PC-9 (cell line): ENCODE measurements around the gene RBFOX1. TPM values are rescaled to one million over a fixed set of nuclear protein-coding genes. Genes with fewer than 3 reads are reported as not detected.

Experiments used
- BruUV-seq: library from RNA; stranded (reverse); fragments of 400-500 nt; replicated peaks from 2 replicates; lab custom pipeline; 2021; lab: Mats Ljungman, UMichigan
- CTCF ChIA-PET: fragments of 300-600 bp; sonication (Branson Sonifier 250); formaldehyde crosslinking; loops from one replicate; lab custom pipeline; 2022; ENCODE audit warnings: antibody characterized with exemption; lab: Charles Lee
- POLR2A ChIA-PET: fragments of 300-600 bp; sonication (Branson Sonifier 250); formaldehyde crosslinking; loops from one replicate; lab custom pipeline; 2022; ENCODE audit warnings: antibody characterized with exemption; ENCODE audit not compliant: unreplicated experiment; lab: Charles Lee
- DNase-seq, 2 experiments: peaks; one replicate each; pipeline versions ENCODE4 v3.0.0 to v3.0.0-alpha.2; 2015 to 2022; ENCODE audit warnings: mixed read lengths in 1 of 2
- H2AFZ ChIP-seq: fragments of 200-600 bp; sonication (generic); 2 replicates; pipeline ENCODE4 v1.8.1; 2017; ENCODE audit warnings: antibody characterized with exemption
- H3F3A ChIP-seq: fragments of 200-600 bp; sonication (generic); 2 replicates; pipeline ENCODE4 v1.8.1; 2017; ENCODE audit warnings: antibody characterized with exemption, mild to moderate bottlenecking, low read depth; ENCODE audit not compliant: insufficient read depth
- H3K27ac ChIP-seq: fragments of 200-600 bp; sonication (generic); 2 replicates; pipeline ENCODE4 v1.6.1; 2016; ENCODE audit warnings: mixed run types
- H3K27me3 ChIP-seq: fragments of 200-600 bp; sonication (generic); 2 replicates; pipeline ENCODE4 v1.6.1; 2016; ENCODE audit warnings: low read depth, mixed run types; ENCODE audit not compliant: insufficient read depth
- H3K36me3 ChIP-seq: fragments of 200-600 bp; sonication (generic); 2 replicates; pipeline ENCODE4 v1.6.1; 2016; ENCODE audit warnings: low read depth, mixed run types
- H3K4me1 ChIP-seq: fragments of 200-600 bp; sonication (generic); replicated peaks from 2 replicates; pipeline ENCODE4 v1.6.1; 2016; ENCODE audit warnings: mixed run types; ENCODE audit not compliant: insufficient read depth
- H3K4me2 ChIP-seq: fragments of 200-600 bp; sonication (generic); 2 replicates; pipeline ENCODE4 v1.6.1; 2017; ENCODE audit warnings: mixed run types
- H3K4me3 ChIP-seq: fragments of 200-600 bp; sonication (generic); 2 replicates; pipeline ENCODE4 v1.6.1; 2016; ENCODE audit warnings: mixed run types
- H3K79me2 ChIP-seq: fragments of 200-600 bp; sonication (generic); 2 replicates; pipeline ENCODE4 v1.6.1; 2017; ENCODE audit warnings: low read depth, mixed run types
- H3K9me2 ChIP-seq: fragments of 200-600 bp; sonication (generic); 2 replicates; pipeline ENCODE4 v1.8.1; 2017; ENCODE audit warnings: mild to moderate bottlenecking; ENCODE audit not compliant: insufficient read depth
- H3K9me3 ChIP-seq: fragments of 200-600 bp; sonication (generic); 2 replicates; pipeline ENCODE4 v1.8.1; 2016; ENCODE audit warnings: low read depth; ENCODE audit not compliant: insufficient read depth
- H4K20me1 ChIP-seq: fragments of 200-600 bp; sonication (generic); 2 replicates; pipeline ENCODE4 v1.8.1; 2017; ENCODE audit not compliant: insufficient read depth
- EZH2 ChIP-seq: fragments of 200-600 bp; sonication (generic); IDR thresholded peaks from 2 replicates; pipeline ENCODE4 v1.8.0; 2017; ENCODE audit warnings: antibody characterized with exemption, low read depth
- intact Hi-C: fragments of 100-400 bp; cut with micrococcal nuclease; formaldehyde crosslinking; loops from one replicate; pipeline ENCODE4 v1.10.0; 2022; ENCODE audit not compliant: unreplicated experiment
- total RNA-seq: library from RNA; stranded (reverse); gene quantifications from 2 replicates; pipeline ENCODE4 v1.2.3, GENCODE V29; 2021
- TF ChIP-seq, protein P1 (sequence below): fragments of 200-600 bp; sonication (generic); conservative IDR thresholded peaks from 2 replicates; pipeline ENCODE4 v1.6.1; 2017; ENCODE audit warnings: mixed run types, antibody characterized with exemption, mild to moderate bottlenecking, moderate library complexity

RBFOX1 gene
- total RNA-seq, 1 experiment from 2014 or later, result not detected

DNA sequence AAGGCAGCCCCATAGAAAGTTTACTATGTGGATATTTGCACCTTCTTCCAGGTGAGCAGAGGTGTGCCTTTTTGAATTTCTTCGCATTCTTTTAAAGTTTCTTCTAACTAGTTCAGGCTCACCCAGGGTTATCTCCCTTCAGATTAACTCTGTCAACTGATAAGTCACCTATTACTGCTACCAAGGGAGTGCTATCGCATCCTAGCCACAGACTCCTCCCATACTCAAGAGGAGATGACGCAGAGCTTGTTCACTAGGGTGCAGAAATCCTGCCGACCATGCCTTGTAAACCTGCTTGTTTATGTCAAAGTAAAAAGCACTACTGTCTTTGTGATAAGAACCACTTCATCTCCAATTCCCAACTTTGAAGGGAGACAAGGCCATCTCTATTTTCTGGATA, 390.1 kb downstream of the RBFOX1 start:
- H3K27me3 ChIP-seq, result peaks cover 2% of the 10 kb centered on the region; the same call in 1 of the 2 replicates
- no peak overlapping the region for H2AFZ ChIP-seq
- H3K79me2 ChIP-seq, result no peaks in the 10 kb centered on the region
- no peak overlapping the region for H3K27ac ChIP-seq
- no peak for DNase-seq
- no peaks in the 10 kb centered on the region for H3K9me2 ChIP-seq
- CTCF ChIA-PET, result no interaction called here
- POLR2A ChIA-PET, result no interaction called here
- no peaks in the 10 kb centered on the region for H4K20me1 ChIP-seq
- no TSS peak for BruUV-seq
- no peak overlapping the region for H3K4me3 ChIP-seq
- H3K36me3 ChIP-seq, result no peaks in the 10 kb centered on the region
- intact Hi-C loops, result no loop called here
- TF ChIP-seq, protein P1, sequence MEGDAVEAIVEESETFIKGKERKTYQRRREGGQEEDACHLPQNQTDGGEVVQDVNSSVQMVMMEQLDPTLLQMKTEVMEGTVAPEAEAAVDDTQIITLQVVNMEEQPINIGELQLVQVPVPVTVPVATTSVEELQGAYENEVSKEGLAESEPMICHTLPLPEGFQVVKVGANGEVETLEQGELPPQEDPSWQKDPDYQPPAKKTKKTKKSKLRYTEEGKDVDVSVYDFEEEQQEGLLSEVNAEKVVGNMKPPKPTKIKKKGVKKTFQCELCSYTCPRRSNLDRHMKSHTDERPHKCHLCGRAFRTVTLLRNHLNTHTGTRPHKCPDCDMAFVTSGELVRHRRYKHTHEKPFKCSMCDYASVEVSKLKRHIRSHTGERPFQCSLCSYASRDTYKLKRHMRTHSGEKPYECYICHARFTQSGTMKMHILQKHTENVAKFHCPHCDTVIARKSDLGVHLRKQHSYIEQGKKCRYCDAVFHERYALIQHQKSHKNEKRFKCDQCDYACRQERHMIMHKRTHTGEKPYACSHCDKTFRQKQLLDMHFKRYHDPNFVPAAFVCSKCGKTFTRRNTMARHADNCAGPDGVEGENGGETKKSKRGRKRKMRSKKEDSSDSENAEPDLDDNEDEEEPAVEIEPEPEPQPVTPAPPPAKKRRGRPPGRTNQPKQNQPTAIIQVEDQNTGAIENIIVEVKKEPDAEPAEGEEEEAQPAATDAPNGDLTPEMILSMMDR, result no peak
- TF ChIP-seq EZH2, result no peak
- H3K9me3 ChIP-seq, result no peaks in the 10 kb centered on the region
- H3F3A ChIP-seq, result no peaks in the 10 kb centered on the region
- no peaks in the 10 kb centered on the region for H3K4me1 ChIP-seq
- H3K4me2 ChIP-seq, result no peak overlapping the region

DNA sequence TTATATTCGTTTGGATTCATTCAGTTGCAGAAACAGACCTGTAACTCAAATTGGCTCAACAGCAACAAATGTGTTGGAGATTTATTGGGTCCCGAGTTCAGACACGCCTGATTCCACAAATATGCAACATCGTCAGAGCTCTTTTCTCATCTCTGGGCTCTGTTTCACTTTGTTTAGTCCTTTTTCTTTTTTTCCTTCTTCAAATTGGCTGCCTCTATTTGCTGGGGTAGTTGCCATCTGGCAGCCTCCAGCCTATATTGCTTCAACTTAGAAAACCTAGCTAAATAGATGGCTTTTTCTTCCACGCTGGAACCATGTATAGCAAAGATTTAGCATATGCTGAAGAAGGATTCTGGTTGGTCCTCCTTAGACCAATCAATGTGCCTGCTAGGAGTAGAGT, 398.5 kb downstream of the RBFOX1 start:
- Histone ChIP-seq H3K4me2 (no peak overlapping the region), H3K79me2 (no peaks in the 10 kb centered on the region)
- CTCF ChIA-PET, result no interaction called here

GRCh38 chr16:7736138-7736665, 403.6 kb downstream of the RBFOX1 start:
- no peaks in the 10 kb centered on the region for H4K20me1 ChIP-seq
- BruUV-seq, result no TSS peak
- intact Hi-C loops, result no loop called here
- no peaks in the 10 kb centered on the region for H3K9me3 ChIP-seq
- TF ChIP-seq EZH2, result no peak
- TF ChIP-seq, protein P1, result no peak
- H3K27ac ChIP-seq, result no peak overlapping the region
- no peak overlapping the region for H3K4me3 ChIP-seq
- DNase-seq, result no peak
- H3K79me2 ChIP-seq, result no peaks in the 10 kb centered on the region
- ChIA-PET CTCF (no interaction called here), POLR2A (no interaction called here)
- H3K9me2 ChIP-seq, result no peaks in the 10 kb centered on the region
- H2AFZ ChIP-seq, result no peak overlapping the region
- no peaks in the 10 kb centered on the region for H3K4me1 ChIP-seq
- no peaks in the 10 kb centered on the region for H3K36me3 ChIP-seq
- H3K4me2 ChIP-seq, result no peak overlapping the region
- no peaks in the 10 kb centered on the region for H3K27me3 ChIP-seq
- H3F3A ChIP-seq, result no peaks in the 10 kb centered on the region

More for the DNA sequence above, 398.5 kb downstream of the RBFOX1 start:
- no TSS peak for BruUV-seq
- no peak overlapping the region for H3K27ac ChIP-seq
- no peaks in the 10 kb centered on the region for H3K9me3 ChIP-seq
- DNase-seq, result no peak
- no peaks in the 10 kb centered on the region for H3F3A ChIP-seq
- no peak for TF ChIP-seq EZH2
- TF ChIP-seq, protein P1, result no peak
- no peaks in the 10 kb centered on the region for H3K4me1 ChIP-seq
- intact Hi-C loops, result no loop called here
- no peaks in the 10 kb centered on the region for H3K36me3 ChIP-seq
- H2AFZ ChIP-seq, result no peak overlapping the region
- H4K20me1 ChIP-seq, result no peaks in the 10 kb centered on the region
- H3K27me3 ChIP-seq, result no peaks in the 10 kb centered on the region
- no peaks in the 10 kb centered on the region for H3K9me2 ChIP-seq
- no peak overlapping the region for H3K4me3 ChIP-seq
- POLR2A ChIA-PET, result no interaction called here
